Measurements from ENCODE around the gene MKRN2. TPM values are rescaled to one million over a fixed set of nuclear protein-coding genes. Genes with fewer than 3 reads are reported as not detected.
A peak's percentile ranks its signal among the peaks of the same experiment; 100 is the strongest.

MKRN2 gene
- 26.4 and 27.3 TPM in 2 replicates for total RNA-seq
- 28.0 and 29.9 TPM in 2 replicates for polyA plus RNA-seq
- 35.5 and 37.0 TPM in 2 replicates for polyA plus RNA-seq (2011; cell fraction: cytosol; rRNA removed)
- polyA plus RNA-seq (2011; cell fraction: nucleus; rRNA removed) = 25.4 and 28.4 TPM in 2 replicates
- polyA plus RNA-seq (2012) = 22.3 and 29.0 TPM in 2 replicates
- polyA minus RNA-seq = 37.8 and 45.9 TPM in 2 replicates
- polyA minus RNA-seq (2011; cell fraction: cytosol; rRNA and poly(A)+ RNA removed) = 16.9 TPM
- polyA minus RNA-seq (2011; cell fraction: nucleus; rRNA and poly(A)+ RNA removed) = 13.3 and 15.5 TPM in 2 replicates
- Bru-seq, nascent RNA = percentile 86 among the genes with signal in this experiment
- BruChase-seq, experiment 1, labeled RNA remaining after a 6-hour chase = percentile 78 among the genes with signal in this experiment
- percentile 81 among the genes with signal in this experiment for BruChase-seq, experiment 2, labeled RNA remaining after a 2-hour chase
- long read RNA-seq, transcript MKRN2-201 (8 exons, 2,848 nt) = major isoform, 109 of 134 reads
- long read RNA-seq, partial matches to known transcripts = 3 of 134 reads
- long read RNA-seq, other reads (novel, unspliced or antisense) = 18 of 134 reads

GRCh38 chr3:12556690-12557472, at the start of gene MKRN2:
TSS of gene MKRN2 (plus strand) at chr3:12557087. CDS start at chr3:12557151, 64 bp downstream.
- BruUV-seq (replicated peaks) = no TSS peak
- Histone ChIP-seq H3K27ac (ENCODE audit: insufficient read depth, low read depth, low read length) (peak within 1 kb of the TSS; percentile 56), H3K4me2 (ENCODE audit: insufficient read depth, low read length) (peak within 1 kb of the TSS; percentile 99), H3K4me3 (replicated peaks in 1 of 3; ENCODE audit: insufficient read depth in 1 of 3, low read depth in 1 of 3, low read length in 3 of 3) (peak within 1 kb of the TSS; percentile 86 to 98 (median 89)), H3K27me3 (ENCODE audit: control insufficient read depth in 2 of 2, insufficient read depth in 2 of 2, low read length in 2 of 2) (no peaks in the 10 kb centered on the region), H3K9ac (replicated peaks; ENCODE audit: extremely low read depth, insufficient read depth, low read length) (peak within 1 kb of the TSS; percentile 79), H4K20me1 (replicated peaks; ENCODE audit: control insufficient read depth, extremely low read depth, insufficient read depth, low read length) (peaks cover 4% of the 10 kb centered on the region), H3K9me1 (replicated peaks; ENCODE audit: control insufficient read depth, extremely low read depth, insufficient read depth, low read length) (peaks cover 3% of the 10 kb centered on the region), H3K36me3 (ENCODE audit: control insufficient read depth in 2 of 2, extremely low read depth in 1 of 2, insufficient read depth in 2 of 2, low read length in 2 of 2) (no peaks in the 10 kb centered on the region), H3K79me2 (ENCODE audit: control insufficient read depth, insufficient read depth, low read length) (peaks cover 47% of the 10 kb centered on the region), H3K4me1 (ENCODE audit: control insufficient read depth, extremely low read depth, insufficient read depth, low read length) (peaks cover 21% of the 10 kb centered on the region), H3K9me3 (replicated peaks; ENCODE audit: control insufficient read depth, insufficient read depth, low read length) (no peaks in the 10 kb centered on the region), H2AFZ (ENCODE audit: low read depth, low read length) (peak within 1 kb of the TSS; percentile 99)
- POLR2A ChIA-PET = no interaction called here
- FAIRE-seq (peak; percentile 81), DNase-seq (ENCODE audit: low read depth, low spot score) (peak; percentile 89)
- dilution Hi-C loops (cut with MboI; ENCODE audit: extremely low pct_ligation_motif_present, low sequenced_read_pairs) = no loop called here
- intact Hi-C loops (cut with micrococcal nuclease) = loop anchor here (1.0 to 5.0 kb wide), 6 partner anchors 9 to 420 kb away; partner anchors contain the start of genes RAF1, RPL32 and TSEN2
- CTCF ChIA-PET = no interaction called here
- TF ChIP-seq POLR2A (IDR thresholded peaks at IDR 0.05; ENCODE audit: low read depth, low read length) = peak; percentile 98
- peak; percentile 99 for TF ChIP-seq POLR2AphosphoS5 (IDR thresholded peaks at IDR 0.05; ENCODE audit: insufficient read depth, low read depth, low read length)
- no peak for TF ChIP-seq EZH2 (IDR thresholded peaks at IDR 0.05; ENCODE audit: borderline replicate concordance, low read depth, low read length, severe bottlenecking)
- no peak for TF ChIP-seq JUN (IDR thresholded peaks at IDR 0.05; ENCODE audit: borderline replicate concordance, insufficient read depth, insufficient read length, low read depth)
- peak; percentile 20 for TF ChIP-seq MAX (IDR thresholded peaks at IDR 0.05; ENCODE audit: insufficient read depth, insufficient read length)

All from endothelial cell of umbilical vein (primary cell).